ENCODE measurements around the gene WDR86.

The WDR86 gene

DNA sequence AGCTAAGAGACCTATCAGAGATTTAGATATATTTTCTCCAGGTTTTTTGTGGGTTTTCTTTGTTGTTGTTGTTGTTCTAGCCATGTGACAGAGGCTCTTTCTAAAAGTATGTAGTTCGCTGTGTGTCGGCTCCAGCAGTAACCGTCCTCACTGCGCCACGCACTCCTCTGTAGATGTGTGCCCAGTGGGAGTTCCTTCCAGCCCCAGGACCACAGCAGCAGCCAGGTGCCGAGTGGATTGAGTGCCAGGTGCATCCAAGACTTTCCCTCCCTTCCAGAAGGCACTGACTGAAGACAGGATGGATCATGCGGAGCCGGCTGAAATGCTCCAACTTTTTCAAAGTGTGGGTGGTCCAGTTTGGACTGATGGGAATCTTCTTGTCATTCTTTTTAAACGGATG is 31.8 kb downstream of the WDR86 start:
- no peak for DNase-seq

DNA sequence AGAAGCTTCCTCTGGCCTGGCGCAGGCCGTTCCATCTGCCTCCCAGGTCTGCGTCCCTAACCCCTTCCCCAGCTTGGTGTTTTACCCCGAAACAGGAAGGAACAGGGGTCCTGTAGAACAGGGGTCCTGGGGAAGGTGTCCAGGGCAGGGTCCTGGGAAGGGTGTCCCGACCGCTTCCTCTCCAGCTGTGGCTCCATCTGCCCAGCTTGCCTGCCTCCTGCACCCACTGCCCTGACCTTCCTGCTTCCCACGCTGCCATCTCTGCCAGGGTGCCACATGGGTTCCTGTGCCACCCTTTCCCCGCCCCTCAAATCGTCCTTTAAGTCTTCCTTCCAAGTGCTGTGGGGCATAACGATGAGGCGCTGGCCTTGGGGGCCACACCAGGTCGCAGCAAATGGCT is 32.4 kb downstream of the WDR86 start:
- no peak for DNase-seq

DNA sequence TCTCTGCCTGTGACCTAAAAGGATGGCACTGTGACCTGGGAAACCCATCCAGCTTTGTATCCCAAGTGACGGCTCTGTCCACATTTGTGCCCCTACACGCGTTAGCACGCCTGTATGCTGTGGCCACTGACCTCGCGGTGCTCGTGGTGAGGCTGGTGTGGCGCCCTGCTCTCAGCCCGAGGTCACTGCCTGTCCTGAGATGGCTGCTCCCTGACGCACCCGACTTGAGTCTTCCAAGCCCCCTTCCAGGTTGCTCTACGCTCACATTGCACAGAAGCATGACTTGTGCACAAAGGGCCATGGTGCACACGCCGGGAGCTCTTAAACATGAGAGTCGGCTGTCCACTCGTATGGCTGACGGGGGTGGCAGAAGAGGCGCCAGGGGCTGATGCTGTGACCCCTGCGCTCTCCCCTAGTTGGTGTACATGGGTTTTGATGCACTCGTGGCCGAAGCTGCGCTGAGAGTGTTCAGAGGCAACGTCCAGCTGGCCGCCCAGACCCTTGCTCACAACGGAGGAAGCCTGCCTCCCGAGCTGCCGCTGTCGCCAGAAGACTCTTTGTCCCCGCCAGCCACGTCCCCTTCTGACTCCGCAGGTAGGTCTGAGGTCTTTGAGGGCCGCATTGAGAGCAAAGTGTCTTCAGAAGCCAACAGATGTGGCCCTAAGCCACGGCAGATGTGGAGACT is 33.5 kb downstream of the WDR86 start:
- DNase-seq: no peak

DNA sequence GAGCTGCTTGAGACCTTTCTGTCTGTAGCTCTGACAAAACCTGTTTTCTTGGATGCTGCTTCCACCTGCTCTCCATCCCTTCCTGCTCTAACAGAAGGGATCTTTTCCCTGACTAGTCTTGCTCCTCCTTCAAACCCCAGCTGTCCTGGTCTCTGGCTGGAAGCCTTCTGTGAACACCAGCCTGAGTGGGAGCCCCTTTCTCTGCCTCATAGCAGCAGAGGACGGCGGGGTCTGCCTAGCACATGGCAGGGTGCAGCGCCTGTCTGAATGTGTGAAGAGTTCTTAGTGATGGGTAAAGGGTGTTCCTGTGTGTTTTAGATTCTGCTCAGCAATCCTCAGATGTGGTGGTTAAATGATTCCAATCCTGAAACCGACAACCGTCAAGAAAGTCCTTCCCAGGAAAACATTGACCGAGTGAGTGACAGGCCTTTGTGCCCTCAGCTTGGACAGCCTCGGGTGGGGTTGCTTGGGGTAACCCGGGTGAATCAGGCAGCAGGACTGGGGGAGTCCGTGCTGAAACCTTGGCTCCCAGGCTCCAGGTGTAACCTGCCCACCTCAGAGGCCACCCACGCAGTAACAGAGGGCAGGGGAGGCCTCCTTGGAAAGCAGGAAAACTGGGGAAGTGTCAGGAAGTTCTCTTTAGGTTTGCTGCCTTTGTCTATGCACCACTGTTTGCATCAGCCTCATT is 34.2 kb downstream of the WDR86 start:
- DNase-seq: no peak

DNA sequence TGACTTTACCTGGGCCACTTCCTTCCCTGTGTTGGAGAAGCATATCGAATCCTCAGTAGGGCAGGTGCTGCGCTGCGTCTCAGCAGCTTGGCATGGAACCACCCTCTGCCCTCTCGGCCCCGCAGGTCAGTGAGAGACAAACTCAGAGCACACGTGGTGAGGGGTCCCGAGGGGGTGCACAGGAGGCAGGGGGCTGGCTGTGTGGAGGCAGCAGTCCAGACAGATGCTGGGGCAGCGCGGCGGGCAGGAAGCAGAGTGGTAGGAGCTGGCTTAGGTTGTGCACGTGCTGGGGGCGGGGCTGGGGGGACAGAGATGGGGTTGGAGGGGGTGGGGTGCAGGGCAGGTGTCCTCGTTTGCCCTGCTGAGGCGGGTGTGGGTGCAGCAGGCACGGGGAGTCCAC is 35.1 kb downstream of the WDR86 start:
- DNase-seq: no peak

DNA sequence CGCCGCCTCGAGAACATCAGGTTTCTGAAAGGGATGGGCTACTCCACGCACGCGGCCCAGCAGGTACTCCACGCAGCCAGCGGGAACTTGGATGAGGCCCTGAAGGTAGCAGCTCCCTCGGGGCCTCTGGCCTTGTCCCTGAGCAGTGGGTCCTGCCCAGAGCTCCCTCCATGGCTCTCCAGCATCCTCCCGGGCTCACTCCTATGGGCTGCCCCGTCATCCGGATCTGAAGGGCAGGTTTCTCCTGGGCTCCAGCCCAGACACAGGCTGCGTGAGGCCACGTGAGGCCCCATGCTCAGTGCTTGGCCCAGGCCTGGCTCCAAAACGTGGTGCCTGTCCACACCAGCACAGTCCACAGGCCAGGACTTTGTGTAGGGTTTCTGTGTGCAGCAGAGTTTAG is 35.7 kb downstream of the WDR86 start:
- DNase-seq: no peak

DNA sequence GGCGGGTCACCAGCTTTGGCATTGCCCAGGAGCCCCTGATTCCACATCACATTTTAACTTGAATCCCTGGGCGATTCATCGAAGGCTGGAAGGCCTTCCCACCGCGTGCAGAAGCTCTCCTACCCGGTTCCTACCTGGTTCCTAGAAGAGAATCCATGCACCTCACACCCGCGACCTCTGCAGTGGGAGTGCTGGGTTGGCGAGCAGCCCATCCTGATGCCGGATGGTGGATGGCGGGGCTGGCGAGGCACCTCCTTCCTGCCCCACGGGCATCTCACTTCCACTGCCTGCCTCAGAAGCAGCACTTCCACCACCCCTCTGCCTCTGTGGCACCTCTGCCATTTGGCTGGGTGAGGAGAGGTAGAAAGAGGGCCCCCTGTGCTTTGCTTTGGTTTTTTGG is 36.2 kb downstream of the WDR86 start:
- DNase-seq: no peak

DNA sequence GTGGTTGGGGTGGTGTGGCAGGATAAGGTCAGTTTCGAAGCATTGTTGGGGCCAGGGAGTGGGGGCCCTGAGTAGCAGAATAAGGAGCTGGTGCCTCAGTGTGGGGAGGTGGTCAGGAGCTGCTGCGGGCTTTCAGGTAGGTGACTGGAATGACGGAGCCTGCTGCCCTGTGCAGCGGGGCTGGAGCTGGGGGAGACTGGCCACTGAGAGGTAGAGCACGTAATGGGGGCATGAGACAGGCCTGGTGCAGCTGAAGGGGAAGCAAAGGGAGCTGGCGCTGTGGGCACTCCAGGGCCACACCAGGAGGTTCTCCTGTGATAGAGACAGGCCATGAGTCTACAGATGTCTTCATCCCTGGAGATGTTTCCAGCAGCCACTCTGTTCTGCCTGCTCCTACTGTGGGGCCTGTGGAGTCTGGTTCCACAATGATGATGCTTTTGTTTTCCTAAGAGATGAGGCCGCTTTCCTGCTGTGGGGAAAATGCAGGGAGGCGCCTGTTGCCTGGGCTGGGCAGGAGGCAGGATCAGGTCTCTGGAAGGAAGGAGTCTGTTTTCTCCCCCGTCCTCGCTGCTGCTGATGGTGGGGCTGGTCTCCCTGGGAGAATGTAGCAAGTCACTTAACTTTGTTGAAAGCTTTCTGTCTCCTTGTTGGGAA is 37.1 kb downstream of the WDR86 start:
- no peak for DNase-seq

DNA sequence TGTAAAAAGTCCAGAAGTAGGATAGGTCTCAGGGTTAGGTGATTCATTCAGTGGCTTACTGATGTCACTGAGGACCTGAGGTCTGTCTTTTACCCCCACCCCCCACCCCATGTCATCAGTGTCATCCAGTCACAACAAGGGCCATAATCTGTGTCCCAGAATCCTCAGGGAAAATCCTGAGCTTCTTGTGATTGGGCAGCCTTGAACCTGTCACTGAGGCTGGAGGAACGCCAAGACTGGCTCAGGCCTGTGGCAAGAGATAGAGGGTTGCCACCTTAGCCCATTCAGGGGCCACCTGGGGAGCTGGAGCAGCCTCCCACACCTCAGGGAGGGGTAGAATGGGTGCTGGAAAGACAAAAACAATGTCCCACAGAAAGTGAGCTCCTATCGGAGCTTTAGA is 38.6 kb downstream of the WDR86 start:
- DNase-seq: peak; percentile 27

DNA sequence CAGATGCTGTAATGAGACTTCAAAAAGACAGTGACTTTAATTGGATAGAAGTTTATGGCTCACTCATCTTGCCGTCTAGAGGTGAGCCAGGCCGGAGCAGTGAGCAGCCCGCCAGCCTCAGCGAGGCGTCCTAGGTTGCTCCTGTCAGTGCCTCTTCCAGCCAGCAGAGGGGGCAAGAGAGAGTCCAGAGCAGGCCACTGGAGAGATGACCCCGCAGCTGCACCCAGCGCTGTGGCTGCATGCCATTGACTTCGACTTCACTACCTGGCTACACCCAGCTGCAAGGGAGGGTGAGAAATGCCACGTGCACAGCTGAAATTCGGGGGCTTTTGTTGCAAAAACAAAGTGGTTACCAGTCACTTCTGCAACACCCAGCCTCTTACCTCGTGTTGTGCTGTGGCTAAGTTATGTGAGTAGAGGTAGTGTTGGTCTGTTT is 41.7 kb downstream of the WDR86 start:
- peak; percentile 76 for DNase-seq

DNA sequence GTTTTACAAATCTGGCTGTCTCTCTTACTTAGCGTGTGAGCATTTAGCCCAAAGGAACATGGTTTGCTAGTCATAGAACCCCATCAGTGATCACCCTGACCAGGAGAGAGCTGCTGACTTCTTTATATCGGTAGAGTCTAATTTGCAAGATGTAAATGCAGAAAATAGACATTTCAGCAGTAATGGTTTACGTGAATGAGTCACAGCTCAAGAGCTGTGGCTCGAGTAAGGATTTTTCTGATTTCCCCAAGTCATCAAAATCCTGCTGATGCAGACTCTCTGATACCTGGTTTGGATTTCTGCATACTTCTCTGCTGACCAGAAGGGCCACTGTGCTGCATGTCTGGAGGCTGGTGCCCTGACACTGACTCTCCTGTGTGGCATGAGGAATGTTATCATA is 42.6 kb downstream of the WDR86 start:
- no peak for DNase-seq

DNA sequence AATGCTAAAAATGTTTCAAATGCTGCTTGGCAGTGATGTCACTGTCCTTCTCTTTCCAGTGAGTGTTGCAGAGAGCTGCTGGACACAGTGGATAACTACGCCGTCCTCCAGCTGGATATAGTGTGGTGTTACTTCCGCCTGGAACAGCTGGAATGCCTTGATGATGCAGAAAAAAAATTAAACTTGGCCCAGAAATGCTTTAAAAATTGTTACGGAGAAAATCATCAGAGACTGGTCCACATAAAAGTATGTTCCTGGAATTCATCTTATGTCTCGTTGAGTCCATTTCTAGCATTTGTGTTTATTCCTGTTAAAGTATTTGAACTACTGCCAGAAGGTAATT is 43.0 kb downstream of the WDR86 start:
- DNase-seq: no peak

DNA sequence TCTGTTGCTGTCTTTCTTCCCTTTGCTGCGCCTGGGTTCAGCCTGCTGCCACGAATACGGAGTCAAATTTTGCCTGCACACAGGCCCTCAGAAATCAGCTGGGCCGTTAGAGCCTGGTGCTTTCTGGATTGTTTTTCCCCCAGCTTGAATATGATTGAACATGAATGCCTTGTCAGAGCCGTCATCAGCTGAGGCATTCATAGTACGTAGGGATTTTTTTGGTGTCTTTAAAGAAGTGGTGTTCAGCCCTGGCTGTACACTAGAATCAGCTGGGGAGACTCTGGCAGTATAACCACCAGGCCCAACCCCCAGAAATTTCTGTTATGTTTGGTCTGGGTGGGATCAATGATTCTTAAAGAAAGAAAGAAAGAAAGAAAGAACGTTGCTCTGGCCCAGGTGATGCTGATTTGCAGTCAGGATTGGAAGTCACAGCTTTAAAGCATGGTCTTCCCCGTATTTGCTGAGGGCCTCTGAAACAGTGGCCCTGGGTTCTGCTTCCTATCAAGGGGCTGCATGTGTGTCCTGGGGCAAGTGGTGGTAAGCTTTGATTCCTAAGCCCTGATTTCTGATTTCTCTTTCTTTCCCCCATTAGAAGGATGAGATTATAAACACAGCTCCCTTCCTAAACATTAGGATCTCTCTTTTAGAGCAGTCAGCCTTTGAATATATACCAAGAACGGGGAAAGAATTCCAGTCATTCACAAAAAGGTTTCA is 43.5 kb downstream of the WDR86 start:
- no peak for DNase-seq

DNA sequence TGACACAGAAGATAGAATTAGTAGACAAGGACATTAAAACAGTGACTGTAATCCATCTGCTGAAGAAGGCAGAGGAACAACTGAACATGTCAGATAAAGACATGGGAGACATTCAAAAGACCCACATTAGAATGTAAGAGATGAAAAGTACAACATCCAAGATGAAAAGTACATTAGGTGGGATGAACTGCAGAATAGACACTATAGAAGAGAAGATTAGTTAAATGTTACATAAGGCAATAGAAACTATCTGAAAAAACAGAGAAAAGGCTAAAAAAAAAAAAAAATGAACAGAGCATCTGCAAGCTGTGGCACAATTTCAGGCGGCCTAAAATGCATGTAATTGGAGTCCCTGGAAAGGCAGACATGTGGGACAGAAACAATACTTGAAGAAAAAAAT is 46.7 kb downstream of the WDR86 start:
- DNase-seq: no peak

DNA sequence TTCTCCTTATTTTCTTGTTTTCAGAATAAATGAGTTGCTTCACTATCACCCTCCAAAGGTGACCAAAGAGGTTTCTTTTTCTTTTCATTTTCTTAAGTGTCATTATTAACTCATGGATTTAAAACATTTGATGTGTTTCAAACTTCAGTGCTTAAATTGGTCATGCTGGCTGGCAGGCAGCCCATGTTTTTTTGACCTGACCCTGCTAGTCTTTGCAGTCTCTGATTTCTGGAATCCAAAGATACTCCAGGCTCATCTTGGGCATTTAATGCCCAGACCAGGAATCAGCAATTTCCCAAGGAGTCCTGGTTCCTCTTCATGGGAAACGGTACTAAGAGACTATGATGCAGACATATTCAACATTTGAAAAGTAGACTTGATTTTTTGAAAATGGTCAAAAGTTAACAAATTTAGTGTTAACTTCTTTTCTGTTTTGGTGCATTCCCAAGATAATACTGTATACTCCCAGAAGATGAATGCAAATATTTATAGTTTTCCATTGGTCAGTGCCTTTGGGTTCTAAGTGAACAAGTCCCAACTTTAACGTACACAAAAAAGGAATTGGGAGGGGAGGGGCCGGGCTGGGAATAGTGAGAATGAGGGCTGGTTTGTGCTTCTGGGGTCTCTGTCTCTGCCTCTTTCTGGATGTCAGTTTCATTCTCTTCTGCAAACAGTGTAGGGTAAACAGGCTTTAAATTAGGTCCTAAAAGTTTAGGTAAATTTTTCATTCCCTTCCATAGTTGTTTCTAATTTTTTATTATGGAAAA is 48.5 kb downstream of the WDR86 start:
- DNase-seq: no peak

DNA sequence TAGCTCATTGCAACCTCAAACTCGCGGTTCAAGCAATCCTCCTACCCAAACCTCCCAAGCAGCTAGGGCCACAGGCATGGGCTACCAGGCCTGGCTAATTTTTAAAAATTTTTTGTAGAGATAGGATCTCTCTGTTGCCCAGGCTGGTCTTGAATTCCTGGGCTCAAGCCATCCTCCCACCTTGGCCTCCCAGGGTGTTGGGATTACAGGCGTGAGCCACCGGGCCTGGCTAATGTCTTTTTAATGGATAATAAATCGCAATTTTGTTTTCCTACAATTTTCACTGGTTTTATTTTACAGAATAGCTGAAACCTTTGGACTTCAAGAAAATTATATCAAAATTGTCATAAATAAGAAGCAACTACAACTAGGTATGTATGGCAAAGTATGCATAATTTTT is 57.3 kb downstream of the WDR86 start:
- DNase-seq: no peak

DNA sequence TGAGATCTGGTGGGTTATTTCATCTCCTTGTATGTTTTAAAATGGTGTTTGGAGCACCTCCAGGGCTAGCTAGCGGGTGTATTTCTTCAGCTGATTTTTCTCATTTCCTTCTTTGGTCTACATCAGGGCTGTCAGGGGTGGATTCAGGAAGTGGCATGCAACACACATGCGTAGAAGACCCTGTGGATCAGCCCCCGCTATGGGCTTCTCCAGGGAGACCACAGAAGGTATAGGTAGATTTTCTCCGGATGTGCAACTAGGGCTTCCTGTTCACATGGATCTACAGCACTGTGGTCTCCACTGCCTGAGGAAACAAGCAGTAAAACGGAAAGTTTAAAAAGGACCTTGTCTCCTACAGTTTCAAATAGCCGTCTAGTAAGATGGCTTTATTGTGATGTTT is 57.9 kb downstream of the WDR86 start:
- no peak for DNase-seq

DNA sequence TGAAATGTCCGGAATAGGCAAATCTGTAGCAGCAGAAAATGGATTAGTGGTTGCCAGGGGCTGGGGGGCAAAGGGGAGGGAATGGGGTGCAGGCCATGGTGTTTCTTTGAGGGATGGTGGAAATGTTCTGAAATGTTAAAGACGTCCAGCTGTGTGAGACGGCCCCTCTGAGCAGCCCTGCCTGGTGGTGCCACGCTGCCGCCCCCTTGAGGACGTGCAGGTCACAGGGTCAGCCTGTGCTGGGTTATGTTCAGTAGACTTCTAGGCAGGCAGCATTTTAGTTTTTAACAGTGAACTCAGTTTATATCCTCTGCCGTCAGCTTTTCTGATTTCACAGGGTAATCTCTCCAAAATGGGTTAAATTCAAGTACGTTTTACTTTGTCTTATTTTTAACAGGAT is 58.8 kb downstream of the WDR86 start:
- DNase-seq: peak; percentile 42

DNA sequence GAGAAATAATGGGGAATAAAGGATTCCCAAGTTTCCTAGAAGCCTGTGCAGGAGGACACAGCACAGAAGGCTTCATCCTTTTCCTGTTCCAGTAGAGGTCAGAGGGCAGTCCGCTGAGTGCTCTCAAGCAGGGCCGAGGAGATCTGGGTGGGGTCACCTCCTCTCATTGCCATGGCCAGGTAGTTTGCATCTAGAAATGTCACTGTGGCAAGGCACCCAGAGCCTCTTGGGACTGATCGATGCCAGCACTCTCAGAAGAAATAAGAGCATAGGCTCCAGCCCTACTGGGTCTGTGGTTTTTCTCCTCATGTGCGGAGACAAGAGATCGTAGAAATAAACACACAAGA is 60.4 kb downstream of the WDR86 start:
- no peak for DNase-seq

DNA sequence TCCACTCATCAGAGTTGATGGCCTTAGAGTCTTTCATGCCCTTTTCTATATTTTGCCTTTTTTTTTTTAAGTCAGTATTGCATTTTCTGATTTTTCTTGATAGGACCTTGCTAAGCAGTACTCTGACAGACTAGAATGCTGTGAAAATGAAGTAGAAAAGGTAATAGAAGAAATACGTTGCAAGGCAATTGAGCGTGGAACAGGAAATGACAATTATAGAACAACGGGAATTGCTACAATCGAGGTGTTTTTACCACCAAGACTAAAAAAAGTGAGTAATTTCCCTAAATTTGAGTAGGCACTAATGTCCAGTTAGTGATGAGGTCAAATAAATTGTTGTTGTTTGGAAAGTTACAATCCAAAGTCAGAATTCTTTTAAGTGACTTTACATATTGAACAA is 60.9 kb downstream of the WDR86 start:
- DNase-seq: no peak

DNA sequence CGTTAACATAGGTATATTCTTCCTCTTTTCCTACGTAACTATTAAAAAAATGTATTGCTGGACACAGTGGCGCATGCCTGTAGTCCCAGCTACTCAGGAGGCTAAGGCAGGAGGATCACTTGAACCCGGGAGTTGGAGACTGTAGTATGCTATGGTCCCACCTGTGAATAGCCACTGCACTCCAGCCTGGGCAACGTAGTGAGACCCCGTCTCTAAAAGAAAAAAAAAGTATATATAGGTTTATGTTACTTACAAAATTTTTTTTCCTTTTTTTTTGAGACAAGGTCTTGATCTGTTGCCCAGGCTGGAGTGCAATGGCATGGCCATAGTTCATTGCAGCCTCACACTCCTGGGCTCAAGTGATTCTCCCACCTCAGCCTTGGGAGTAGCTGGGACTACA is 62.6 kb downstream of the WDR86 start:
- DNase-seq: no peak

DNA sequence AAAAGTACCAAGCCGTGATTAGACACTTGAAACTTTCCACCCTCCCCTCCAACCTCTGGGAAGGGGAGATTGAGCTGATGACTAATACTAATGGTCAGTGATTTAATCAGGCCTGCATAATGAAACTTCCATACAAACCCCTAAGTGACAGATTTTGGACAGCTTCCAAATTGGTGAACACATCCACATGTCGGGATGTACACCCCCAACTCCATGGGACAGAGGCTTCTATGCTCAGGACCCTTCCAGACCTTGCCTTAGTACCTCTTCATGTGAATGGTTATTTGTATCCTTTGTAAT is 63.4 kb downstream of the WDR86 start:
- no peak for DNase-seq
